DMS153 treated with DMSO at 0.1 percent for 48 hours (cell line): ENCODE results near the gene GP1BB.
"Not testable (repeated sequence)": the region's sequence is repeated elsewhere in the genome, so short reads cannot be mapped to it uniquely, and the experiment has no call there.

Source experiments
- DNase-seq: peaks from one replicate; lab custom pipeline; 2025; ENCODE audit not compliant: unreplicated experiment; lab: John Stamatoyannopoulos, UW

Gene GP1BB

DNA sequence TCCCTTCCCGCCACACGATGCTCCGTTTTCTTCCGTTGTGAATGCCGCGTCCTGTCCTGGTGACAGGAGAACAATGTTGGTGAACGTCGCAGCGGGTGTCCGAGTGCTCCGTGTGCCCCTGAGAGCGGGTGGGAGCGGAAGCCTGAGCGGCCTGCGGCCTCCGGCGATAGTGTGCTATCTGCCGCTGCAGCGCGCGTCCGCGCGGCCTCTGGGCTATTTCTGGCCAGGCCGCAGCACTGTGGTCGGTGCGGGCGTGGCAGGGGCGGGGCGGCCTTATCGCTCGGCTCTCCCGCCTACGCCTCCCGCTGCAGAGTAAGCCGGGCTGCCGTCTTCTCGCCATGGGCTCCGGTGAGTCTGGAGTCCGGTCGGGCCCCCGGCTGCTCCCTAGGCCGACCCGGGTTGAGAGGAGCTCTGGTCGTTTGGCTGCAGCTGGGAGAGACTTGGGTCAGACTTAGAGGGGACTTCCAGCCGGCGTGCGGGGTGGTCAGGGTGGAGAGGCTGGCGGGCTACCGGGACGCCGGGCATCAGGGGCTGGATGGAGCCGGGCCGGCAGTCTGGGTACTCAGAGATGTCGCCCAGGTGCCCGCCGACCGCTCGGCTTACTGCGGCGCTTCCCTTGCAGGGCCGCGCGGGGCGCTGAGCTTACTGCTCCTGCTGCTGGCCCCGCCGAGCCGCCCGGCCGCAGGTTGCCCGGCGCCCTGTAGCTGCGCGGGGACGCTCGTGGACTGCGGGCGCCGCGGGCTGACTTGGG lies at the start of gene GP1BB:
Gene GP1BB, plus strand, starts transcription at position 308 of the 751 bp plus-strand sequence. Its CDS starts 31 bp downstream, at position 339.
- no peak for DNase-seq

DNA sequence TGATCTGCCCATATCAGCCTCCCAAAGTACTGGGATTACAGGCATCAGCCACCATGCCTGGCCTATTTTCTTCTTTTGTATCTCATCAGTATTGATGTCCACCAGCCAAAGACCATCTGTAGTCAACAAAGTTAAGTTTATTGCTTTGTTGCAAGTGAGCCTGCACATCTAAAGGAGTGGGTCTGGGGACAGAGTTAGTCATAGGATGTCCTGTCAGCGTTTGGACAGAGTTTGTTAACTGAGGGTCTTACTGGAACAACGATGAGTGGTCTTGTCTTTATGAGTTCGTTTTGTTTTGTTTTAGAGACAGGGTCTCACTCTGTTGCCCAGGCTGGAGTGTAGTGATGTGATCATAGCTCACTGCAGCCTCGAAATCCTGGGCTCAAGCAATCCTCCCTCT lies 49.7 kb upstream of the GP1BB start:
- no peak for DNase-seq

DNA sequence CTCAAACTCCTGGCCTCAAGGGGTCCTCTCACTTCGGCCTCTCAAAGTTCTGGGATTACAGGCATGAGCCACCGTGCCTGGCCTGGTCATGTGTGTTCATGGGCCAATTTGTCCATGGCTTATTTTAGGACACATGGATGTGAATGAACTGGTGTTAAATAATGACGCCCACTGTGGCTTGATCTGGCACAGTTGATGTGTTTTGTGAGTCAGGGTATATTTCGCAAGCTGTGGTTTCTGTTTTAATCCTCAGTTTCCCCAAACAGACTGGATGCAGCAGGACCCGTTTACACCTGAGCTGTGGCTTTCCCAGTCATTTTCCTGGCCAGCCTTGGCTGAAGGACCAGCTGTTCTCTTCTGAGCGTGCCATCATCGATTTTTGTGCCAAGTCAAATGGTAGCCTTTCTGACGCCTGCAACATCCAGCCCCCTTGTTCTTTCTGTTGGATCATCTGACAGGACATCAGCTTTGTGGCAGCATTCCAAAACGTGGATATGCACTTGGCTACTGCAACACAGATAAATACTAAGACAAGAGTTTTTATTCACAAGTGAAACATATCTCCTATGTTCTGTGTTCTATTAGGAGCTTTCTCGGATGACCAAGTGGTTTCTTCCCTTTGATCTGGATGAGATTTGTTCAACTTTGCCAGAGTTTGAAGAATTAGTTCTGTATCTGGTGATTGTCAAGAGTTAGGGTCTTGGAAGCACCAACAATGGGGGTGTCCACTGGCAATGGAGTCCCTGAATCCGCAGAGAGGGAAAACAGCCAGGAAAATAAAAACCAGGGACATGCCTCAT lies 49.0 kb upstream of the GP1BB start:
- no peak for DNase-seq

DNA sequence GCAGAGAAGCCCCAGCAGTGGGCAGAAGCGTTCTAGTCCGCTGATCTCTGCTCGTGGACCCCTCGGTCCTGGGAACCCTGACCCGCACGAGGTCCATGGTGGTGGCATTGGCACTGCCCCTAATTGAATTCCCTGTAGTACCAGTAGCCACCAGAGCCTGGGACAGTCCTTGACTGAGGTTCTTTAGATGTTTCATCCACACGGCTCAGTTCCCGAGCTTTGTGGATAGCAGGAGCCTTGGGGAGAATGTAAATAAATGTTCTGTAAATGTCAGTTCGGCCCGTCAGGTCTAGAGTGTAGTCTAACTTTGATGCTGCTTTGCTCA lies 48.4 kb upstream of the GP1BB start:
- DNase-seq = no peak

DNA sequence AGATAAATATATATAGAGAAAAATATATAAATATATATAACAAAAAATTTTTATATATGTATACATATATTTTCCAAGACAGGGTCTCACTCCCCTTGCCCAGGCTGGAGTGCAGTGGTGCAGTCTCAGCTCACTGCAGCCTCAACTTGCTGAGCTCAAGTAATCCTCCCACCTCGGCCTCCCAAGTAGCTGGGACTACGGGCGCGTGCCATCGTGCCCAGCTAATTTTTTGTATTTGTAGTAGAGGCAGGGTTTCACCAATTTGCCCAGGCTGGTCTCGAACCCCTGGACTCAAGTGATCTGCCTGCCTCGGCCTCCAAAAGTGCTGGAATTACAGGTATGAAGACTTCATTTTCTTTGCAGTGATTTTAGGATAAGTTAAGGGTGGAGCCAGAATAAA lies 47.9 kb upstream of the GP1BB start:
- DNase-seq = no peak

DNA sequence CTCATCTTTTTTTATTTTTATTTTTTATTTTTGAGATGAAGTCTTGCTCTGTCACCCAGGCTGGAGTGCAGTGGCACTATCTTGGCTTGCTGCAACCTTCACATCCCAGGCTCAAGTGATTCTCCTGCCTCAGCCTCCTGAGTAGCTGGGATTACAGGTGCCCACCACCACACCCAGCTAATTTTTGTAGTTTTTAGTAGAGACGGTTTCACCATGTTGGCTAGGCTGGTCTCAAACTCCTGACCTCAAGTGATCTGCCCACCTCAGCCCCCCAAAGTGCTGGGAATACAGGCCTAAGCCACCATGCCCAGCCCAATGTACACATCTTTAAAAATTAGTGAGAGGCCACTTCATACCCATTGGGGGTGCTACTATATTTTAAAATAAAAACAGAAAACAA lies 46.9 kb upstream of the GP1BB start:
- DNase-seq = not testable (repeated sequence)

DNA sequence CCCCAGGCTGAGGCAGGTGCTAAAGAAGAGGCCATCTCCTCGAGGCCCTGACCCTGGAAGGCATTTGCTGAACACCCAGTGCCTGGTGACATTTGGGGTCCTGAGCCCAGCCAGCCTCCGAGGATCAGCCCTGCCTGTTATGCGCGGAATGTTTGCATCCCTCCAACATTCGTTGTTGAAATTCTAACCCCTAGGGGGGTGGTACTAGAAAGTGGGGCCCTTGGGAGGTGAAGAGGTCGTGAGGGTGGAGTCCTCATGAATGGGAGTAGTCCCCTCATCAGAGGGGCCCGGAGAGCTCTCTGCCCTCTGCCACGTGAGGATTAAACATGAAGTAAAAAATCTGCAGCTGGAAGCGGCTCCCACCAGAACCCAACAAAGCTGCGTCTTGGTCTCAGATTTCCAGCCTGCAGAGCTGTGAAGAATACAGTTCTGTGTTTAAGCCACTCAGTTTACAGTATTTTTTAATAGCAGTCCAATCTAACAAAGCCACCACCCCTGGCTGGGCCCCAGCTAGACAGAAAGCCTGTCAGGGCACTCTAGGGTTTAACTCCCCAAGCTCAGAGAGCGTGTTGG lies 44.3 kb upstream of the GP1BB start:
- DNase-seq = no peak

DNA sequence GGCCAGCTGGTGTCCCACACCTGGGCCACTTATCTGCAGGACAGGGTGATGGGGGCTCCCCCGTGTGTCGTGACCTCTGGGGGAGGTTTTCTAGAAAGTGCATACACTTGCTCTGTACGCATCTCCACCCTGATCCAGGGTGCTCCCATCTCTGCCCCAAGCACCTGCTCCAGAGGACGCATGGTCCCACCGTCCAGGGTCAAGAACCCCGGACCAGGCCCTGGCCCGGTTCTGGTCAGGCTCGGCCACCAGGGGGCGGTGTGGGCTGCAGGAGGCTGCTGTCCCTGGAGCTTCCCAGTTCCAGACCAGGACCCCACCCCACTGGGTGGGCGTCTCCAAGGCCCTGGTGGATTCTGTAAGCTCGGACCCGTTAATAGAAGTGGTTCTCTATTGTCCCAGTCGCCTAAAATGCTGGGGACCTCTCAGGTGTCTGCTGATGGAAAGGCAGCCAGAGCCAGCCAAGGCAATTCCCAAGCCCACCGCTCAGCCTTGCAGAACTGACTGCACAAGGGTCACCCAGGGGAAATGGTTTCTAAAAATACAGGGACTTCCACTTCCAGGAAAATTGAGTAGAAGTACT lies 43.7 kb upstream of the GP1BB start:
- no peak for DNase-seq

DNA sequence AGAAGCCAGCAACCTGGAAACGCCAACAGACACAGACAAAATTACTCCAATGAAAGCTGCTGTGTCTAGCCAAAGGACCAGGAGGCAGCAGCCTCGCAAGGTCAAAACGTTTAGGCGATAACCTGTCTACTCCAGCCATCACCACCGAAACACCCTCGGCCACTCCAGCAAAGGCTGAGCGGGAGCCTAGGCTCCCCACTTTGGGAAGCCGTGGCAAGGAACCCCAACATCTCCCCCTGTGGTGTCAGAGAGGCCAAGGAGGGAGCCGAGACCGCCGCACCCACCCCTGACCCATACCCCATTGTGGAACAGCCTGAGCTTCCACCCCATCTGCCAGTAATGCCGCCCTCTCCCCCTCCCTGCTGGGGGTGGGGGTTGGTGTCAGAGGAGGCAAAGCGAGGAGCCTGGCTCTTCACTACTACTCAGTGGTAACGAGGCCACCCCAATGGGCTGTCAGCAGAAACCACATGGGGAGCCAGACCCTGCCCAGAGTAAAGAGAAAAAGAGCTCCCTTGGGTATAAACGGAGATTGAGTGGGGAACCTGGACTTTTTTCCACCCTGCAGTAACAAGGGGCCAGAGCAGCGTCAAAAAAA lies 43.0 kb upstream of the GP1BB start:
- no peak for DNase-seq

DNA sequence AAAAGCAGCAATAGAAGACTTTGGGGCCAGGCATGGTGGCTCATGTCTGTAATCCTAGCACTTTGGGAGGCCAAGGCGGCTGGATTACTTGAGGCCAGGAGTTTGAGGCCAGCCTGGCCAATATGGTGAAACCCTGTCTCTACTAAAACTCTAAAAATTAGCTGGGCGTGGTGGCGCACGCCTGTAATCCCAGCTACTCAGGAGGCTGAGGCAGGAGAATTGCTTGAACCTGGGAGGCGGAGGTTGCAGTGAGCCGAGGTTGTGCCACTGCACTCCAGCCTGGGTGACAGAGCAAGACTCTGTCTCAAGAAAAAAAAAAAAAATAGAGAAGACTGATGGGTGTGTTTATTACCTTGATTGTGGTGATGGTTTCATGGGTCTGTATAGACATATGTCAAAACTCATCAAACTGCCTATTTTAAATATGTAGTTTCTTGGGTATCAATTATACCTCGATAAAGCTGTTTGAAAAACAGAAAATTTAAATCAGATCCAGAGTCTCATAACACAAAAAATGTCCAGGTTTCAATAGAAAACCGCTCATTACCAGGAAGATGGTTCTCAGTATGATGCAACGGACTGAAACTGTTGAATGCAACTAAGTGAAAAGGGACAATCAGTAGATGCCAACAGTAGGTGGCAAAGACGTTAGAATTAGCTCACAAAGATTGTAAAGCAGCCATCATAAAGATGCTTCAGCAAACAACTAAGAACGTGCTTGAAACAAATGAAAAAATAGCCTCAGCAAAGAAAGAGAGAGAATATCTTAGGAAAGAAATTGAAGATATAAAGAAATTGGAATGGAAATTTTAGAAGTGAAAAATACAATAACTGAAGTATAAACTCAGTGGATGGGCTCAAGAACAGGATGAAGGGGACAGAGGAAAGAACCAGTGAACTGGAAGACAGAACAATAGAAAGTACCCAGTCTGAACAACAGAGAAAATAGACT lies 42.2 kb upstream of the GP1BB start:
- DNase-seq = no peak

DNA sequence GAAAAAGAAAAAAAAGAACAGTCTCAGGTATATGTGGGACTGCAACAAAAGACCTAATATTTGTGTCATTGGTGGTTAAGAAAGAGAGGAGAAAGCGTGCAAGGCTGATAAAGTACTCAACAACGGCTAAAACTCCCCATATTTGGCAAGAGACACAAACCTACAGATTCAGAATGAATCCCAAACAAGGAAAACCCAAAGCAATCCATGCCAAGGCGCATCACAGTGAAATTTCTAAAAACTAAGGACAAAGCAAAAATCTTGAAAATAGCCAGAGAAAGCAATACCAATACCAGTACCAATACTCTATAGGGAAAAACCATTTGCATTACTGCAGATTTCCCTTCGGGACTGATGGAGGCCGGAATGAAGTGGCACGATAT lies 41.5 kb upstream of the GP1BB start:
- no peak for DNase-seq

DNA sequence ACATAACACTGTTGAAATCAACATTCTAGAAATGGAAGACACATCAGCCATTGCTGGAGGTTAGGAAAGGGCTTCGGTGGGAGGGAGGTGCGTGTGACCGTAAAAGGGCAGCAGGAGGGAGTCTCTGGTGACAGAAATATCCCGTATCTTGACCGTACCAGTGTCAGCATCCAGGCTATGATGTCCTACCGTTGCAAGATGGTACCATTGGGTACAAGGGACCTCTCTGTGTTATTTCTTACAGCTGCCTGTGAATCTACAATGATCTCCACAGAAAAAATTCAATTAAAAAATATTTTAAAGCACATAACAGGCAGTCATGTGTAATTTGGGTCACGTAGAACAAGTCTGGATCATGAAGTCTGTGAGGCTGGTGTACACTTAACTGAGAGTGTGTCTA lies 36.4 kb upstream of the GP1BB start:
- DNase-seq = no peak

DNA sequence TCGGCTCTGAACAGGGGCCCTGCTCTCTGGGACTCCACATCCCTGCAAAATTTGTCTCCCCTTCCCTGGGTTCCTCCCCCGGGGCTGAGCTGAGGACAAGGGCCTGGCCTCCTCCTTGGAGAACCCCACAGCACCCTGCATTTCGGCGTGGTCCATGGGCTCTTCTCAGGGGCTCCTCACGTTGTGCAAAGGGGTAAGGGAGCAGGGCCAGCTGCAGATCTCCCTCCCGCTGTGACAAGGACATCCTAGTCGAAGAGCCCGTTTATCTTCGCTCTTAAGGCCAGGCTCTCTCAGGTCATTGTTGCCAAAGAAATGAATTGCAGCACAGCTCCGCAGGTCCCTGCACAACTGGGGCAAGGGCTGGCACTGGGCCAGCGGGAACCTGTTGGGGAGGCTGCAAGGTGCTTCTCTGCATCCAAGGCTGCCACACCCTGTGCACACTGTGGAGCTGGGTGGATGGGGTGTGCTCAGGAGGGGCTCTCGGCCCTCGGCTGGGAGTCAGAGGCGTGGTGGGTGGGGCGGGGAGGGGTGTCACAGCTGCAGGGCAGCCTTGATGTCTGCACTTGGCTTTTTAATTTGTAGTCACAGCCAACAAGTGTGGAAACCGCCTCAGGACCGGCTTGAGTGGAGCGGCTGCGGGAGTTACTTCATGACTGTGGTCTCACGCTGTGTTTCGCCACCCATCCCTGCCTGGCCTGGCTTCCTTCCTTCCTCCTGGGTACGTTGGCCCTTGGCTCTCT lies 35.6 kb upstream of the GP1BB start:
- no peak for DNase-seq

DNA sequence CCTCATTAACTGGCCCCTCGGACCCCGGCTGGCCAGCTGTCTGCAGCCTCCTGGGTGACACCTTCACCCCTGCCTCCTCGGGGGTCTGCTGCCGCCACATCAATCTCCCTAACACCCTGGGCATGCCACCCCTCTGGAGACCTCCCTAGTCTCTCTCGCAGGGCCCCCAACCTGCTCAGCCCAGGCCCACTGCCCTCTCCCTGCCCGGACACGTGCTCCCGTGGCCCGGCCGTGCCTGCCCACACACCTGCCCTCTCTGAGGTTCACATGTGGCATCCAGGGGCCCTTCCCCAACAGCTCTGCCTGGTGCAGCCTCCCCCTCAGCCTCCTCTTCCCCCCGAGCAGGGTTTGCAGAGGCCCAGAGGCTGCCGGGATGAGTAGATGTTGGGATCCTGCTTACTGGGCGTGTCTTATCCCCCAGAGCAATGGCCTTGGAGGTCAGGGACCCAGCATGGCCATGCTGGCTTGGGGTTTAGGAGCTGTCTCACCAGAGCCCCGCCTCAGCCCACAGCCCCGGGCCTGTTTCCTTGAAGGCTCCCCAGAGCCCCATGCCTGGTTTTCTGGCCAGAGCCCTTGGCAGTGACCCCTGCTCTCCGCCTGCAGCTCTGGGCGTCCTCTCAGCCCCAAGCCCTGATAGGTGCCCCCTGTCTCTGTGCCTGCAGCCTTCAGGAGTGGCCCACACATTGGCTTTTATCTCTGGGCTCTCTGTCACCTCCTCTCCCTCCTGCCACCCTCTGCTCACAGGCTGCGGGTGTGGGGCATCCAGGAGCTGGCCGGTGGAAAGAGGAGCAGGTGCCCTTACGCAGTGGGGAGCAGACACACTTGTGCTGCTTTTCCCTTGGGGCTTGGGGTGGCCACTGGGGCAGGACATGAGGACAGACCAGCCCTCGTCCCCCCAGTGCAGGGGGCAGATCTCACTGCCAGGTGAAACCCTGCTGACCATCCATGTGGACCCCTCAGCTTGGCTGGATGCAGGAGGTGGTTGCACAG lies 34.7 kb upstream of the GP1BB start:
- DNase-seq = no peak

DNA sequence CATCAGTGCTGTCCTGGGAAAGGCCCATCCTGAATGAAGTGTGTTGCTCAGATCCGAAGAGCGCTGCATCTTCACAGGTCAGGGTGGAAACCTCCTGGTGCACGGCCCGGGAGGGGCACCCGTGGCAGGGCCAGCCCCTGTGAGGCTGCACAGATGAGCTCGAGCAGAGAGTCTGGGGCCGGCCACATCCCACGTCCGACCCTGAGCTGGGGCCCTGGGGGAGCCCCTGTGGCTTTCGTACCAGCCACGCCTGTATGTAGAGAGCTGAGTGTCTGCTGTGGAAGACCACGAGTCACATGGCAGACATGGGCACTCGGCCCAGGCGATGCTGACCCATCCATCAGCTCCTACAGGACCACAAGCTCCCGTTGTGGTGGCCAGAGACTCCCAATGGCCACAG lies 33.9 kb upstream of the GP1BB start:
- no peak for DNase-seq

DNA sequence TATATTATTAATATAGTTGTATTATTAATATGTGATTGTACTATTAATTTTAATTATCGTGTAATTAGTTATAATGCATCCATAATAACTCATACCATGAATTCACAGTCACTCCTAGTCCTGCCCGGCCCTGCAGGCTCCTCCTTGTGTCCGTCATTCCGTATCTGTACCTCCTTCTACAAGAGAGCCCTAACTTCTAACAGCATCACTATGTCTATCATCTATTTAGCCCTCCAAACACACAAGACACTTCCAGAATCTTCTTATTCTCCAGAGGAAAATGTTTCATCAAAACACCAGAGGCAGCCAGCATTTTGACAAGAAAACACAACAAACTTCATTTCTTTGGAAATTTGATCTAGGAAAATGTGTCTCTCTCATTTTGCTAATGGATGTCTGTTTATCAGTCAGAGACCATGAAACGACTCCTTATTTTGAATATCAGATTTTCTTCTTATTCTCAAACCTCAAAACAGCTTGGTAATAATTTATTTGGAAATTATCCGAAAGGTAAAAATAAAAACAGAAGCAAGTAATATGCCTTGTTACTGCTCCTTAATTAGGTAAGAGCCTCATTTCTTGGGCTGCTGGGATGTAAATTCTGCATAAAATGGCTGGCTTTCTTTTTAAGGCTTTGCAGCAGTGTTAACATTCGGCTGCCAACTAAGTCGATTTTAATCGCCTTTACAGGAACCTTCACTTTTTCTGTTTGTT lies 32.2 kb upstream of the GP1BB start:
- DNase-seq = no peak

DNA sequence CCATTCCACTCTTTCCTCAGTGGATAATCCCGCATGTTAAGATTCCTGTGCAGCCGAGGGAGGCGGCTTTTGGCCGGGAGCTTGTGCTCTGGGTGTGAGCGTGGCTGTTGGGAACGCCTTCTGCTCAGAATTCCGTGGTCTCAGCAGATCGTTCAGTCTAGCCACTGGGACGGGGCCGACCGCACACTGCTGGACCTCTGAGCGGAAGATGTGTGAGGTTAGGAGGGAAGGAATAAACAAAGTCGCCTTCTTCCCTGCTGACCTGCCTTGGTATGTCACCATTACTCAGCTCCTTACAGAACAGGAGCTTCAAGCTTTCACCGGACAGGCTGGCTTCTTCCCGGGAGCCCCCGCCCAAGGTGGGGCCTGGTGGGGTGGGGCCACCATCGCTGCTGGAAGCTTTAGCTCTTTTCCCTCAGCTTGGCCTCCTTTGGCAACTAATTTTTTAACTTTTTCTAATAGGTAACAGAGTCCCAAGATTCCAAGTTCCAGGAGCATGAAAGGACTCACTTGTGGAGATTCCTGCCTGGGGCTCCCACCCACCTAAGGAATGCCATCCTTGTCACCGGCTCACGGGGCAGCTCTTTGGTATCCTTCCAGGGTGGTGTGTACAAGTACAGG lies 31.5 kb upstream of the GP1BB start:
- no peak for DNase-seq

DNA sequence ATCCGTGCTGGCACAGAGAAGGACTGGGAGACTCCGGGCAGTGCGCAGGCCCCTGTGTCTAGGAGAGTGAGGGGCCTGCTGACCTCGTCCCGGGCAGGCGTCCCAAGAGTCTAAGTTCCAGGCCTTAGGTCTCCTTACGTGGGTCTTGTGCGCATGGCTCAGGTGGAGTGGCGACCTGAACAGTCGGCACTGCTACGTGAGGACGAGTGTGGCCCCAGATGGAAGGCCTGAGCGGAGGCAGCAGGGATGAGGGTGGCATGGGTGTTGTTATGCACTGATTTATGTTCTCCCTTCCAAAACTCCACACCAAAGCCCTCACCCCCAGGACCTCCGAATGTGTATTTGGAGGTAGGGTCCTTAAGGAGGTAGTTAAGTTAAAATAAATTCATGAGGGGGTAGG lies 29.8 kb upstream of the GP1BB start:
- no peak for DNase-seq
